Osteoblast (primary cell): Measurements from ENCODE around the gene NAT9. TPM values are rescaled to one million over a fixed set of nuclear protein-coding genes. Genes with fewer than 3 reads are reported as not detected.
A peak's percentile ranks its signal among the peaks of the same experiment; 100 is the strongest.

Experiments
- DNase-seq: peaks from one replicate; pipeline ENCODE4 v3.0.0; 2011; ENCODE audit warnings: low spot score, mixed read lengths; ENCODE audit not compliant: insufficient read length; ENCODE audit errors: missing footprints
- H2AFZ ChIP-seq: 2 replicates; pipeline ENCODE4 v1.6.0; 2011; ENCODE audit warnings: mild to moderate bottlenecking, low read length
- H3K27ac ChIP-seq: 2 replicates; pipeline ENCODE4 v1.5.1; 2011; ENCODE audit warnings: mild to moderate bottlenecking, low read depth, low read length, moderate library complexity
- H3K27me3 ChIP-seq: 2 replicates; pipeline ENCODE4 v1.6.0; 2012; ENCODE audit warnings: mild to moderate bottlenecking, control low read depth, inconsistent platforms, low read length, moderate library complexity; ENCODE audit not compliant: insufficient read depth
- H3K36me3 ChIP-seq: 2 replicates; pipeline ENCODE4 v1.5.1; 2011; ENCODE audit warnings: mild to moderate bottlenecking, low read length, control low read depth, moderate library complexity; ENCODE audit not compliant: insufficient read depth
- H3K4me1 ChIP-seq: 2 replicates; pipeline ENCODE4 v1.5.1; 2011; ENCODE audit warnings: mild to moderate bottlenecking, low read length, control low read depth, moderate library complexity; ENCODE audit not compliant: insufficient read depth
- H3K4me2 ChIP-seq: 2 replicates; pipeline ENCODE4 v1.6.0; 2011; ENCODE audit warnings: mild to moderate bottlenecking, low read length; ENCODE audit not compliant: insufficient read depth
- H3K4me3 ChIP-seq: fragments of 200-600 bp; sonication (generic); 3 replicates; pipeline ENCODE4 v1.5.1; 2012; ENCODE audit warnings: mild to moderate bottlenecking, low read length, inconsistent platforms; ENCODE audit not compliant: insufficient read depth
- H3K79me2 ChIP-seq: 2 replicates; pipeline ENCODE4 v1.6.0; 2012; ENCODE audit warnings: mild to moderate bottlenecking, low read length, control low read depth, inconsistent platforms; ENCODE audit not compliant: insufficient read depth
- H3K9me3 ChIP-seq: 2 replicates; pipeline ENCODE4 v1.5.1; 2011; ENCODE audit warnings: low read depth, low read length, control low read depth
- H4K20me1 ChIP-seq: 2 replicates; pipeline ENCODE4 v1.6.0; 2012; ENCODE audit warnings: mild to moderate bottlenecking, low read length, control low read depth; ENCODE audit not compliant: insufficient read depth
- total RNA-seq: library from RNA; depleted of rRNA; stranded (reverse); fragments of >200 nt; gene quantifications from 2 replicates; pipeline ENCODE4 v1.2.3, GENCODE V29; 2012
- TF ChIP-seq, protein P1 (sequence below): IDR thresholded peaks from 2 replicates; pipeline ENCODE4 v1.5.1; 2011; ENCODE audit warnings: mild to moderate bottlenecking, low read depth, low read length, moderate library complexity; ENCODE audit errors: extremely low read depth

The NAT9 gene
- total RNA-seq, 1 donor, result 35.1 TPM

DNA sequence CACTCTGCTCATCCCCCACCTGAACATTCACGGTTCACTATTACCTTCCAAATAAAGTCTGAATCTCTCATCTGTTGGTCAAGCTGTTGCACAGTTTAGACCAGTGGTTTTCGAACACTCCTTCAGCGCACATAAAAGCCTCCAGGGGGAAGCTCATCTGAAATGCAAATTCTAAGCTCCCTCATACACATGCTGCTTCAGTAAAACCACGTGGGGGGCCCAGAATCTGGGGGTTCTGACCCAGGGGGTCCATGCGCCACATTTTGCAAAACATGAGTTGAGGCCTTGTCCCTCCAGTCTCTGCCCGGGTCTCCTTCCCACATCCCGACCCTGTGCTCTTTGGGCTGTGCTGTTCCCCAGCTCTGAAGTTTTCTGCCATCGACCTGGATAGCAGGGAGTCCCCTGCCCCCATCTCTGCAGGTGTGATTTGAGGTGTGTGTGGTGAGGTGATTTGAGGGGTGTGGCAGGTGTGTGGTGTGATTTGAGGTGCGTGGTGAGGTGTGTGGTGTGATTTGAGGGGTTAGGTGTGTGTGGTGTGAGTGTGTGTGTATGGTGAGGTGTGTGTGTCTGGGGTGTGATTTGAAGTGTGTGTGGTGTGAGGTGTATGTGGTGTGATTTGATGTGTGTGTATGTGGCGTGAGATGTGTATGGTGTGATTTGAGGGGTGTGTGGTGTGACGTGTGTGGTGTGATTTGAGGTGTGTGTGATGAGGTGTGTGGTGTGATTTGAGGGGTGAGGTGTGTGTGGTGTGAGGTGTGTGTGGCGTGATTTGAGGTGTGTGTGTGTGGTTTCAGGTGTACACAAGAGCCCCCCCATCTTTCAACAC is 43.9 kb downstream of the NAT9 start:
- Histone ChIP-seq H4K20me1 (no peaks in the 10 kb centered on the region), H3K27ac (no peak overlapping the region), H3K4me2 (no peak overlapping the region), H3K27me3 (peaks cover 34% of the 10 kb centered on the region), H3K4me3 (no peak overlapping the region), H3K79me2 (no peaks in the 10 kb centered on the region), H2AFZ (no peak overlapping the region), H3K4me1 (no peaks in the 10 kb centered on the region), H3K9me3 (no peaks in the 10 kb centered on the region), H3K36me3 (no peaks in the 10 kb centered on the region)
- DNase-seq, result peak; percentile 60
- TF ChIP-seq, protein P1, sequence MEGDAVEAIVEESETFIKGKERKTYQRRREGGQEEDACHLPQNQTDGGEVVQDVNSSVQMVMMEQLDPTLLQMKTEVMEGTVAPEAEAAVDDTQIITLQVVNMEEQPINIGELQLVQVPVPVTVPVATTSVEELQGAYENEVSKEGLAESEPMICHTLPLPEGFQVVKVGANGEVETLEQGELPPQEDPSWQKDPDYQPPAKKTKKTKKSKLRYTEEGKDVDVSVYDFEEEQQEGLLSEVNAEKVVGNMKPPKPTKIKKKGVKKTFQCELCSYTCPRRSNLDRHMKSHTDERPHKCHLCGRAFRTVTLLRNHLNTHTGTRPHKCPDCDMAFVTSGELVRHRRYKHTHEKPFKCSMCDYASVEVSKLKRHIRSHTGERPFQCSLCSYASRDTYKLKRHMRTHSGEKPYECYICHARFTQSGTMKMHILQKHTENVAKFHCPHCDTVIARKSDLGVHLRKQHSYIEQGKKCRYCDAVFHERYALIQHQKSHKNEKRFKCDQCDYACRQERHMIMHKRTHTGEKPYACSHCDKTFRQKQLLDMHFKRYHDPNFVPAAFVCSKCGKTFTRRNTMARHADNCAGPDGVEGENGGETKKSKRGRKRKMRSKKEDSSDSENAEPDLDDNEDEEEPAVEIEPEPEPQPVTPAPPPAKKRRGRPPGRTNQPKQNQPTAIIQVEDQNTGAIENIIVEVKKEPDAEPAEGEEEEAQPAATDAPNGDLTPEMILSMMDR, result no peak

GRCh38 chr17:74731347-74731605 is 44.9 kb downstream of the NAT9 start:
- Histone ChIP-seq H3K27me3 (peaks cover 25% of the 10 kb centered on the region), H3K4me2 (no peak overlapping the region), H3K79me2 (no peaks in the 10 kb centered on the region), H3K36me3 (no peaks in the 10 kb centered on the region), H4K20me1 (no peaks in the 10 kb centered on the region), H3K4me3 (no peak overlapping the region), H3K27ac (no peak overlapping the region), H2AFZ (no peak overlapping the region), H3K9me3 (no peaks in the 10 kb centered on the region), H3K4me1 (no peaks in the 10 kb centered on the region)
- peak; percentile 19 for DNase-seq
- TF ChIP-seq, protein P1, result no peak

GRCh38 chr17:74730491-74731346 is 45.4 kb downstream of the NAT9 start:
- peak; percentile 75 for DNase-seq
- no peak overlapping the region for H3K27ac ChIP-seq
- no peak overlapping the region for H3K4me3 ChIP-seq
- no peaks in the 10 kb centered on the region for H3K36me3 ChIP-seq
- no peaks in the 10 kb centered on the region for H3K79me2 ChIP-seq
- TF ChIP-seq, protein P1, result no peak
- H2AFZ ChIP-seq, result no peak overlapping the region
- no peaks in the 10 kb centered on the region for H3K9me3 ChIP-seq
- H3K4me1 ChIP-seq, result no peaks in the 10 kb centered on the region
- no peak overlapping the region for H3K4me2 ChIP-seq
- H3K27me3 ChIP-seq, result peaks cover 19% of the 10 kb centered on the region
- H4K20me1 ChIP-seq, result no peaks in the 10 kb centered on the region

- H3K79me2 ChIP-seq, result no peaks in the 10 kb centered on the region
- H3K4me2 ChIP-seq, result no peak overlapping the region
- DNase-seq, result no peak
- peaks cover 12% of the 10 kb centered on the region for H3K27me3 ChIP-seq
- no peaks in the 10 kb centered on the region for H3K4me1 ChIP-seq
- H2AFZ ChIP-seq, result no peak overlapping the region
- no peak overlapping the region for H3K27ac ChIP-seq
- TF ChIP-seq, protein P1, result no peak
- H3K36me3 ChIP-seq, result no peaks in the 10 kb centered on the region
- no peaks in the 10 kb centered on the region for H3K9me3 ChIP-seq
- H3K4me3 ChIP-seq, result no peak overlapping the region
- no peaks in the 10 kb centered on the region for H4K20me1 ChIP-seq
Measured at GRCh38 chr17:74729866-74730265, 46.3 kb downstream of the NAT9 start.
